ENCODE measurements around the gene KIRREL3.

The KIRREL3 gene

GRCh38 chr11:126896025-126896424, 104.5 kb downstream of the KIRREL3 start:
- TF ChIP-seq CTCF (conservative IDR thresholded peaks at IDR 0.05; ENCODE audit: control insufficient read depth, insufficient read depth, low read depth, low read length) = no peak
- DNase-seq (ENCODE audit: low read depth) = no peak

GRCh38 chr11:126893796-126894195, 106.8 kb downstream of the KIRREL3 start:
- no peak for DNase-seq (ENCODE audit: low read depth)
- no peak overlapping the region for H3K4me3 ChIP-seq (ENCODE audit: control insufficient read depth, low read depth, low read length)
- TF ChIP-seq CTCF (conservative IDR thresholded peaks at IDR 0.05; ENCODE audit: control insufficient read depth, insufficient read depth, low read depth, low read length) = no peak

More at GRCh38 chr11:126896025-126896424, 104.5 kb downstream of the KIRREL3 start:
- no peak overlapping the region for H3K4me3 ChIP-seq (ENCODE audit: control insufficient read depth, low read depth, low read length)

- DNase-seq (ENCODE audit: low read depth) = no peak
- H3K4me3 ChIP-seq (ENCODE audit: control insufficient read depth, low read depth, low read length) = no peak overlapping the region
- no peak for TF ChIP-seq CTCF (conservative IDR thresholded peaks at IDR 0.05; ENCODE audit: control insufficient read depth, insufficient read depth, low read depth, low read length)
Observed at GRCh38 chr11:126892756-126893155, 107.8 kb downstream of the KIRREL3 start.

GRCh38 chr11:126891556-126892217, 108.9 kb downstream of the KIRREL3 start:
- no peak overlapping the region for H3K4me3 ChIP-seq (ENCODE audit: control insufficient read depth, low read depth, low read length)
- no peak for TF ChIP-seq CTCF (conservative IDR thresholded peaks at IDR 0.05; ENCODE audit: control insufficient read depth, insufficient read depth, low read depth, low read length)
- DNase-seq (ENCODE audit: low read depth) = no peak

- TF ChIP-seq CTCF (conservative IDR thresholded peaks at IDR 0.05; ENCODE audit: control insufficient read depth, insufficient read depth, low read depth, low read length) = no peak
Observed at GRCh38 chr11:126890561-126890960, 110.0 kb downstream of the KIRREL3 start.

GRCh38 chr11:126888115-126888712, 112.4 kb downstream of the KIRREL3 start:
- TF ChIP-seq CTCF (conservative IDR thresholded peaks at IDR 0.05; ENCODE audit: control insufficient read depth, insufficient read depth, low read depth, low read length) = no peak
- H3K4me3 ChIP-seq (ENCODE audit: control insufficient read depth, low read depth, low read length) = no peak overlapping the region
- DNase-seq (ENCODE audit: low read depth) = no peak

More at GRCh38 chr11:126890561-126890960, 110.0 kb downstream of the KIRREL3 start:
- no peak for DNase-seq (ENCODE audit: low read depth)
- H3K4me3 ChIP-seq (ENCODE audit: control insufficient read depth, low read depth, low read length) = no peak overlapping the region
